ENCODE results near the gene NAT8. TPM values are rescaled to one million over a fixed set of nuclear protein-coding genes. Genes with fewer than 3 reads are reported as not detected.
"Not testable (repeated sequence)": the region's sequence is repeated elsewhere in the genome, so short reads cannot be mapped to it uniquely, and the experiment has no call there.

NAT8 gene
- total and polyA plus RNA-seq, 2 experiments from 2014 or later, result not detected

DNA sequence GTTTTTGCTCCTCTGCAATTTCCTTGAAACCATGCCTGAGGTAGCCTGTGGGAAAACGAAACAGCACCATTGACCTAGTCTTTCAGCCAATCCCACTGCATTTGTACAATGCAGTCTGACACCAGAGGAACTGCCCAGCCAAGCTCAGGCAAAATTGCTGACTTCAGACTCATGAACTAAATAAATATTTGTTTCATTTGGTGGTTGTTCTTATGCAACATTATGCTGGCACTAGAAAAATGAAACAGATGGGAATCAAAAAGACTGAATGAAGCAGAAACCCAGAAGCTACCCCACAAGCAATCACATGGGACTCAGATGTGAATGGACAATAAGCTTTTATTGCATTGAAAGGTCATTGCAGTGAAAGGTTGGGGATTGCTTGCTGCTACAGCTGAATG is 1.7 kb downstream of the NAT8 start (continued):
- TF ChIP-seq, protein P1, sequence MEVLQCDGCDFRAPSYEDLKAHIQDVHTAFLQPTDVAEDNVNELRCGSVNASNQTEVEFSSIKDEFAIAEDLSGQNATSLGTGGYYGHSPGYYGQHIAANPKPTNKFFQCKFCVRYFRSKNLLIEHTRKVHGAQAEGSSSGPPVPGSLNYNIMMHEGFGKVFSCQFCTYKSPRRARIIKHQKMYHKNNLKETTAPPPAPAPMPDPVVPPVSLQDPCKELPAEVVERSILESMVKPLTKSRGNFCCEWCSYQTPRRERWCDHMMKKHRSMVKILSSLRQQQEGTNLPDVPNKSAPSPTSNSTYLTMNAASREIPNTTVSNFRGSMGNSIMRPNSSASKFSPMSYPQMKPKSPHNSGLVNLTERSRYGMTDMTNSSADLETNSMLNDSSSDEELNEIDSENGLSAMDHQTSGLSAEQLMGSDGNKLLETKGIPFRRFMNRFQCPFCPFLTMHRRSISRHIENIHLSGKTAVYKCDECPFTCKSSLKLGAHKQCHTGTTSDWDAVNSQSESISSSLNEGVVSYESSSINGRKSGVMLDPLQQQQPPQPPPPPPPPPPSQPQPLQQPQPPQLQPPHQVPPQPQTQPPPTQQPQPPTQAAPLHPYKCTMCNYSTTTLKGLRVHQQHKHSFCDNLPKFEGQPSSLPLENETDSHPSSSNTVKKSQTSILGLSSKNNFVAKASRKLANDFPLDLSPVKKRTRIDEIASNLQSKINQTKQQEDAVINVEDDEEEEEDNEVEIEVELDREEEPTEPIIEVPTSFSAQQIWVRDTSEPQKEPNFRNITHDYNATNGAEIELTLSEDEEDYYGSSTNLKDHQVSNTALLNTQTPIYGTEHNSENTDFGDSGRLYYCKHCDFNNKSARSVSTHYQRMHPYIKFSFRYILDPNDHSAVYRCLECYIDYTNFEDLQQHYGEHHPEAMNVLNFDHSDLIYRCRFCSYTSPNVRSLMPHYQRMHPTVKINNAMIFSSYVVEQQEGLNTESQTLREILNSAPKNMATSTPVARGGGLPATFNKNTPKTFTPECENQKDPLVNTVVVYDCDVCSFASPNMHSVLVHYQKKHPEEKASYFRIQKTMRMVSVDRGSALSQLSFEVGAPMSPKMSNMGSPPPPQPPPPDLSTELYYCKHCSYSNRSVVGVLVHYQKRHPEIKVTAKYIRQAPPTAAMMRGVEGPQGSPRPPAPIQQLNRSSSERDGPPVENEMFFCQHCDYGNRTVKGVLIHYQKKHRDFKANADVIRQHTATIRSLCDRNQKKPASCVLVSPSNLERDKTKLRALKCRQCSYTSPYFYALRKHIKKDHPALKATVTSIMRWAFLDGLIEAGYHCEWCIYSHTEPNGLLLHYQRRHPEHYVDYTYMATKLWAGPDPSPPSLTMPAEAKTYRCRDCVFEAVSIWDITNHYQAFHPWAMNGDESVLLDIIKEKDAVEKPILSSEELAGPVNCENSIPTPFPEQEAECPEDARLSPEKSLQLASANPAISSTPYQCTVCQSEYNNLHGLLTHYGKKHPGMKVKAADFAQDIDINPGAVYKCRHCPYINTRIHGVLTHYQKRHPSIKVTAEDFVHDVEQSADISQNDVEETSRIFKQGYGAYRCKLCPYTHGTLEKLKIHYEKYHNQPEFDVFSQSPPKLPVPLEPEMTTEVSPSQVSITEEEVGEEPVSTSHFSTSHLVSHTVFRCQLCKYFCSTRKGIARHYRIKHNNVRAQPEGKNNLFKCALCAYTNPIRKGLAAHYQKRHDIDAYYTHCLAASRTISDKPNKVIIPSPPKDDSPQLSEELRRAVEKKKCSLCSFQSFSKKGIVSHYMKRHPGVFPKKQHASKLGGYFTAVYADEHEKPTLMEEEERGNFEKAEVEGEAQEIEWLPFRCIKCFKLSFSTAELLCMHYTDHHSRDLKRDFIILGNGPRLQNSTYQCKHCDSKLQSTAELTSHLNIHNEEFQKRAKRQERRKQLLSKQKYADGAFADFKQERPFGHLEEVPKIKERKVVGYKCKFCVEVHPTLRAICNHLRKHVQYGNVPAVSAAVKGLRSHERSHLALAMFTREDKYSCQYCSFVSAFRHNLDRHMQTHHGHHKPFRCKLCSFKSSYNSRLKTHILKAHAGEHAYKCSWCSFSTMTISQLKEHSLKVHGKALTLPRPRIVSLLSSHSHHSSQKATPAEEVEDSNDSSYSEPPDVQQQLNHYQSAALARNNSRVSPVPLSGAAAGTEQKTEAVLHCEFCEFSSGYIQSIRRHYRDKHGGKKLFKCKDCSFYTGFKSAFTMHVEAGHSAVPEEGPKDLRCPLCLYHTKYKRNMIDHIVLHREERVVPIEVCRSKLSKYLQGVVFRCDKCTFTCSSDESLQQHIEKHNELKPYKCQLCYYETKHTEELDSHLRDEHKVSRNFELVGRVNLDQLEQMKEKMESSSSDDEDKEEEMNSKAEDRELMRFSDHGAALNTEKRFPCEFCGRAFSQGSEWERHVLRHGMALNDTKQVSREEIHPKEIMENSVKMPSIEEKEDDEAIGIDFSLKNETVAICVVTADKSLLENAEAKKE (CRISPR knock-in tag; IDR thresholded peaks at IDR 0.05), result no peak
- no peak for TF ChIP-seq POLR2AphosphoS5 (IDR thresholded peaks at IDR 0.05; ENCODE audit: low read depth)
- TF ChIP-seq ZNF114 (CRISPR knock-in tag; IDR thresholded peaks at IDR 0.05), result no peak
- TF ChIP-seq, protein P2, sequence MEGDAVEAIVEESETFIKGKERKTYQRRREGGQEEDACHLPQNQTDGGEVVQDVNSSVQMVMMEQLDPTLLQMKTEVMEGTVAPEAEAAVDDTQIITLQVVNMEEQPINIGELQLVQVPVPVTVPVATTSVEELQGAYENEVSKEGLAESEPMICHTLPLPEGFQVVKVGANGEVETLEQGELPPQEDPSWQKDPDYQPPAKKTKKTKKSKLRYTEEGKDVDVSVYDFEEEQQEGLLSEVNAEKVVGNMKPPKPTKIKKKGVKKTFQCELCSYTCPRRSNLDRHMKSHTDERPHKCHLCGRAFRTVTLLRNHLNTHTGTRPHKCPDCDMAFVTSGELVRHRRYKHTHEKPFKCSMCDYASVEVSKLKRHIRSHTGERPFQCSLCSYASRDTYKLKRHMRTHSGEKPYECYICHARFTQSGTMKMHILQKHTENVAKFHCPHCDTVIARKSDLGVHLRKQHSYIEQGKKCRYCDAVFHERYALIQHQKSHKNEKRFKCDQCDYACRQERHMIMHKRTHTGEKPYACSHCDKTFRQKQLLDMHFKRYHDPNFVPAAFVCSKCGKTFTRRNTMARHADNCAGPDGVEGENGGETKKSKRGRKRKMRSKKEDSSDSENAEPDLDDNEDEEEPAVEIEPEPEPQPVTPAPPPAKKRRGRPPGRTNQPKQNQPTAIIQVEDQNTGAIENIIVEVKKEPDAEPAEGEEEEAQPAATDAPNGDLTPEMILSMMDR (conservative IDR thresholded peaks at IDR 0.05; ENCODE audit: low read depth in 2 of 2), result no peak
- TF ChIP-seq ZNF331 (CRISPR knock-in tag; IDR thresholded peaks at IDR 0.05; ENCODE audit: low read depth), result no peak
- no peak for TF ChIP-seq STAT1 (IDR thresholded peaks at IDR 0.05; ENCODE audit: unreplicated experiment)
- no peak for TF ChIP-seq NANOG (IDR thresholded peaks at IDR 0.05; ENCODE audit: borderline replicate concordance)

DNA sequence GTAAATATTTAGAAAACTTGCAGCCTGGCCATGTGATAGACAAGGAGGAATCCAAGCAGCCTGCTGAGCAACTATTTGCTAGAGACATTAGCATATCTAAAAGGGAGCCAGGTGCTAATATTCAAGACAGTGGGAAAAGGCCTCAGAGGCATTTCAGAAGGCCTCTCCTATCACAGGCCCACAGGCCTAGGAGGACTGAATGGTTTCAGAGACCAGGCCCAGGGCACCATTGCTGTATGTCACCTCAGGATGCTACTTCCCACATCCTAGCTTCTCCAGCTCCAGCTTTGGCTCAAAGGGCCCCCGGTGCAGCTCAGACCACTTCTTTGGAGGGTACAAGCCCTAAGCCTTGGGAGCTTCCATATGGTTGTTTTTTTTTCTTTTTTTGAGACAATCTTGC is 3.8 kb downstream of the NAT8 start:
- no peak overlapping the region for H3K27ac Mint-ChIP-seq
- H3K36me3 Mint-ChIP-seq (ENCODE audit: low read depth), result peaks cover 27% of the 10 kb centered on the region
- H3K79me2 ChIP-seq (replicated peaks; ENCODE audit: insufficient read depth), result no peaks in the 10 kb centered on the region
- H3K27me3 Mint-ChIP-seq (ENCODE audit: insufficient read depth, low read depth, poor library complexity), result no peaks in the 10 kb centered on the region
- no peak overlapping the region for H3K4me3 Mint-ChIP-seq
- DNase-seq (ENCODE audit: low spot score) (no peak), ATAC-seq (no peak)
- H3K9me3 Mint-ChIP-seq, result peaks cover 57% of the 10 kb centered on the region
- no peak overlapping the region for H3K4me3 ChIP-seq
- H3F3A ChIP-seq (replicated peaks; ENCODE audit: low read depth), result no peaks in the 10 kb centered on the region
- TF ChIP-seq POLR2AphosphoS5 (IDR thresholded peaks at IDR 0.05; ENCODE audit: low read depth) (no peak), JUNB (IDR thresholded peaks at IDR 0.05; ENCODE audit: unreplicated experiment) (no peak), NANOG (IDR thresholded peaks at IDR 0.05; ENCODE audit: borderline replicate concordance) (no peak)
- no peak overlapping the region for H2AFZ ChIP-seq
- H3K4me1 Mint-ChIP-seq, result no peaks in the 10 kb centered on the region
- H3K27me3 ChIP-seq (ENCODE audit: insufficient read depth), result no peaks in the 10 kb centered on the region
- no peaks in the 10 kb centered on the region for H3K9me2 ChIP-seq (ENCODE audit: insufficient read depth)
- no peak overlapping the region for H3K4me2 ChIP-seq
- H3K4me1 ChIP-seq (ENCODE audit: insufficient read depth), result no peaks in the 10 kb centered on the region
- no peaks in the 10 kb centered on the region for H4K20me1 ChIP-seq (replicated peaks; ENCODE audit: insufficient read depth)
- no peaks in the 10 kb centered on the region for H3K36me3 ChIP-seq (ENCODE audit: insufficient read depth)
- H3K27ac ChIP-seq (ENCODE audit: low read depth), result no peak overlapping the region

DNA sequence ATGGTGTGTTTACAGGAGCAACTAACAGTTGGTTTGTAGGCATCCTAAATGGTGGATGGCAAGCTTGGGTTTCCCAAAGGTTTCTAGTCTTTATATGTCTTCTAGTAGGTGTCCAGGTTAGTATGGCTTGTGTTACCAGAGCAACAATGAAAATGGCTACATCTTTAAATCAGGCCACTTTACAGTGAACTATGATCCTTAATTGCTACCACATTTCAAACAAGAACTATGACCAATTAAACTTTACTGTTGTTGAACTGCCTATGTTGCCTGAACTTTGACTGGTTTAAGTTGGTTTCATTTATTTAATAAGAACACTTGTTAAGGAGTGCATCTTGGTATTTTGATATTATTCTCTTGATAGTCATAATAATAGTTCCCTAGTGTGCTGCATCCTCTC is 5.2 kb downstream of the NAT8 start:
- Mint-ChIP-seq H3K36me3 (ENCODE audit: low read depth) (peaks cover 27% of the 10 kb centered on the region), H3K9me3 (peaks cover 51% of the 10 kb centered on the region)
- H3K27ac Mint-ChIP-seq; H3K27ac ChIP-seq (ENCODE audit: low read depth); H3K4me2 ChIP-seq; H3K27me3 ChIP-seq (ENCODE audit: insufficient read depth); H4K20me1 ChIP-seq (replicated peaks; ENCODE audit: insufficient read depth); DNase-seq (ENCODE audit: low spot score); H3K27me3 Mint-ChIP-seq (ENCODE audit: insufficient read depth, low read depth, poor library complexity); H3K79me2 ChIP-seq (replicated peaks; ENCODE audit: insufficient read depth); H3K4me1 Mint-ChIP-seq; H3K4me3 Mint-ChIP-seq; H3F3A ChIP-seq (replicated peaks; ENCODE audit: low read depth); H3K4me1 ChIP-seq (ENCODE audit: insufficient read depth); H3K4me3 ChIP-seq; H3K9me2 ChIP-seq (ENCODE audit: insufficient read depth); ATAC-seq; H3K36me3 ChIP-seq (ENCODE audit: insufficient read depth); H2AFZ ChIP-seq: not testable (repeated sequence)

Data from GM23338 (cell line).